NT2/D1 (cell line): ENCODE measurements around the gene LRRC45.

Source experiments
- SUZ12 ChIP-seq: IDR thresholded peaks from 2 replicates; pipeline ENCODE4 v1.6.1; 2011; ENCODE audit not compliant: insufficient read length, insufficient read depth; ENCODE audit errors: extremely low read depth
- YY1 ChIP-seq: IDR thresholded peaks from 2 replicates; pipeline ENCODE4 v1.6.1; 2011; ENCODE audit not compliant: insufficient read length, insufficient read depth

GRCh38 chr17:82000803-82001570 lies 22.1 kb upstream of the LRRC45 start:
- TF ChIP-seq SUZ12 = no peak
- TF ChIP-seq YY1 = no peak
